D721Med (cell line): ENCODE data around the gene VWA8.

Source experiments
- DNase-seq: peaks from one replicate; pipeline ENCODE4 v3.0.0; 2011; ENCODE audit warnings: low spot score; ENCODE audit not compliant: insufficient read length
- FAIRE-seq: peaks from 2 replicates; lab custom pipeline; 2011; peaks lifted over from hg19 to GRCh38; lab: Jason Lieb, UNC
- CTCF ChIP-seq: IDR thresholded peaks from 2 replicates; pipeline ENCODE4 v1.5.1; 2012; ENCODE audit warnings: mild to moderate bottlenecking, control low read depth; ENCODE audit not compliant: insufficient read depth; ENCODE audit errors: missing control alignments

Gene VWA8

DNA sequence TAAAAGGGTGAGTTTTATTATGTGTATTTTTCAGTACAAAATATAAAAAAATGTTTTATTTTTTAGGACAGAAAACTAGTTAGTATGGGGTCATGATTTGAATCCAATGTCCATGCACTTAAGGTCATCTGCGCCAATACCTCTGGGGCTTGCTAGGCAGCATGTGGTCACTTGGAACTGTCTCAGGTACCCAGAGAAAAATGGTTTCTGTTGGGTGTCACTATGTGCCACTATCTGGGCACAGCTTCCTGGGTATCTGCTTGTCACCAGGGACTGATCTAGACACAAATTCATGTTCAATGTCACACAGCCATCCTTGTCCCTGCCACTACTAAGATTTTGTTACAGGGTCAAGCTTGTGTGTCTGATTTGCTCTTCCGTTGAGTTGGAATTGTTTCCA lies 403.2 kb downstream of the VWA8 start:
- DNase-seq (no peak), FAIRE-seq (no peak)
- TF ChIP-seq CTCF: no peak

- TF ChIP-seq CTCF: no peak
- FAIRE-seq (no peak), DNase-seq (no peak)
Observed at GRCh38 chr13:41554626-41555386, 406.1 kb downstream of the VWA8 start.

DNA sequence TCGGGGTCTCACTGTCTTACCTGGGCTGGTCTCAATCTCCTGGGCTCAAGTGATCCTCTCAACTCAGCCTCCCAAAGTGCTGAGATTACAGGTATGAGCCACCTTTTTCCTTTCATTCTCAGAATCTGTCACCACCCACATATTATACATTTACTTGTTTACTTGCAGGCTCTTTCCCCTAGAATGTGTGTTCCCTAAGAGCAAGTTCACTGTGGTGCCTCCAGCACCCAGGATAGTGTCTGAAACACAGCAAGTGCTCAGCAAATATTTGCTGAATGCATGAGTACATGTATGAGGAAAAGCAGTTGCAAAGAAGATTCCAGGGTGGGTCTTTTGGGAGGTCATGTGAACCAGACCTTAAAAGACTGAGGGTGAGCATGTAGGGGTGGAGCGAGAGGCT lies 406.7 kb downstream of the VWA8 start:
- no peak for DNase-seq
- no peak for TF ChIP-seq CTCF
- FAIRE-seq: no peak

- TF ChIP-seq CTCF: no peak
- no peak for DNase-seq
- FAIRE-seq: no peak
Observed at GRCh38 chr13:41552031-41552430, 408.9 kb downstream of the VWA8 start.

DNA sequence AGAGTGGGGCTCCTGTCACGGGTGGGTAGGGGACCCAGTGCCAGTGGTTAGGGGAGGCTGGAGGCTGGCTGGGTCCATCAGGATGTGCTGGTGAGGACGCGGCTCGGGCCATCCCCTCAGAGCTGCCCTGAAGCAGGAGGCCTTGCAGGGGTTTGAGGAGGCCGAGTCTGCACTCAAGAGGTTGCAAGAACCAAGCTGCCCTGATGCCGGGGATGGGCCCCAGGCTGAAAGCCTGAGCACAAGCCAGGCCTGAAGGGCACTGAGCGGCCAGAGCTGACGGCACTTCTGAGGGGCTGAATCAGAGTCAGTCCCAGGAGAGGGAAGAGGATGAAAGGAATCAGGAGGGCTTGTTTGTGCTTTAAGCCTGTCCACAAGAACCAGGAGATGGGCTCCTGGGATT lies 410.6 kb downstream of the VWA8 start:
- no peak for TF ChIP-seq CTCF
- no peak for FAIRE-seq
- no peak for DNase-seq

- TF ChIP-seq CTCF: no peak
- DNase-seq (no peak), FAIRE-seq (no peak)
Observed at GRCh38 chr13:41549491-41549890, 411.4 kb downstream of the VWA8 start.

GRCh38 chr13:41548910-41549309 lies 412.0 kb downstream of the VWA8 start:
- no peak for TF ChIP-seq CTCF
- FAIRE-seq (no peak), DNase-seq (no peak)
